GM18526 (cell line): ENCODE measurements around the gene CYP1A2.

Experiments used
- POLR2A ChIP-seq: IDR thresholded peaks from 3 replicates; pipeline ENCODE4 v1.6.1; 2011; ENCODE audit not compliant: insufficient read length; ENCODE audit errors: extremely low read depth

CYP1A2 gene

DNA sequence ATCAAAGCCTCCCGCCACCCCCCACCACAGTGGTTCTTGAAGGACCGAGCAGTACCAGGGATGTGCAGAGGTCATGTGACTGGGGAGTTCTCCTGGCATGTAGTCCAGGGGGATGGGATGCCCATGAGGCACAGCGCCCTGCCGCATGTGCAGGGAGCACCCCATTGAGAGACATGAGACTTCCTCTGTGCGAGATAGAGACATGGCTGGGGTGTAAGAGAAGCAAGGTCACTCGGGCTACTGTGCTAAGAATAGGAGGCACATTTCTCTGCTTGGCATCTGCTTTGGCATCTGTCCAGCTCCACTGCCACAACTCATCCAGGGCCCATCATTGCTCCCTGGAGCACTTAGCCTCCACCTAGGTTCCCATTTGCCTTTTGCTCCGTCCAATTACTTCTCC lies 20.9 kb upstream of the CYP1A2 start:
- TF ChIP-seq POLR2A, result no peak

DNA sequence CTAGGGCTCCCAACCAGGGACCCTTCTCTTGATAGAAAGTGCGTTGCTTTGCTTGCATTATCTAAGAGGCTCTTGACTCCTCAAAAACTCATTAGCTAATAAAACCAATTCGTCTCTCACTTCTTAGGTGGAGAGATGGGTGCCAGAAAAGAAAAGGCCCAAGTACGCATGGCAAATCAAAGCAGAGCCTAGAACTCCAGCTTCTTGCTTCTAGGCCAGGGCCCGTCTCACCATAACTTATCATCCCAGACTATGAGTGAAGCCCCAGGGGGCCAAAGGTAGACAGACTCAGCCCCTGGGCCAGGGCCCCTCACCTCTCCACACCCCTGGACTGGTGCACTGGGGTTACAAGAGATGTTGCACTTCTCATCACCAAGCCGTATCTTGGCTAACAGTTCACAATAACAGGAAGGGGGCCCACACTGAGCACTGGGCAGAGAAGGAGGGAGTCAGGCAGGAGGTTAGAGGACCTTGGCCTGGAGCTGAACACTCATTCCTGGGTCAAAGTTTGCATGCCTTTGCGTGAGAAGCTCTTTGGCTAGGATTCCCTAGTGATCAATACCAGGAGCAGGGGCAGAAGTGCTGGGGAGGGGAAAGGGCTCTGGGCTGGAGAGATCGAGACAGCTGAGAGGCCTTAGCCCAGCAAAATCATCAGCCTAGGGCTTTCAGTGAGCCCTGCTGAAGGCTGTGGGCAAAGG lies 17.9 kb upstream of the CYP1A2 start:
- no peak for TF ChIP-seq POLR2A

DNA sequence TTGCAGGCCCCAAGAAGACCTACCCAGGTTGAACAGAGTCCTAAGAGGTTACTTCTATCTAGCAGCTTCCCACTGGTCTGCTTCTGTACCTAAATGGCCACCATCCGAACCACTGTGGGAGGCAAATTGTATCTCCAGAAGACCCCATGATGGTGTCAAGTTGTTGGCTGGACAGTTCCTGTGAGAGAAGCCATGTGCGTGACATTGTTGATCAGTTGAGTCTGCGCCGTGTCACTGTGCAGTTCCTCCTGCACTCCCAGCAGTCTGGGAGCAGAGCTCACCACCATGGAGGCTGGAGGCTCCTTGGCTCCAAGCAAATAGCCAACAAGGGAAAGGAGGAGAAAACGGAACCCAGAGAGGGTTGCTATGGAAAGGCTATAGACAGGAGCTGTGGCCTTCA lies 15.8 kb upstream of the CYP1A2 start:
- TF ChIP-seq POLR2A, result no peak

DNA sequence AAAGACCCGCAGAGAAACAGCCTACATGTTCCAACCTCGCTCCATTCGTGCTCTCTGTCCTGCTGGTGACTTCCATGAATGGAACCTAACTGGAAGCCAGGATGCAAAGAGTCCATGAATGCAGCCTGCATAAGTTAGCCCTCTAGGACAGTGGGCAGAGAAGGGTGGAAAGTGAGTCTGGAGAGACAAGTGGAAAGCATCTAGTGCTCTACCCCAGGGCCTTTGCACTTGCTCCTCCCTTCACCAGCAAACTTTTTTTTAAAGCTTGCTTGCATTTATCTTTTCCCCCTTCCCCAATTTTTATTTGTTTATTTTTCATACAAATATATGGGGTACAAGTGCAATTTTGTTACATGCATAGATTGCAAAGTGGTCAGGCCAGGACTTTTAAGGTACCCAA lies 15.4 kb upstream of the CYP1A2 start:
- no peak for TF ChIP-seq POLR2A

DNA sequence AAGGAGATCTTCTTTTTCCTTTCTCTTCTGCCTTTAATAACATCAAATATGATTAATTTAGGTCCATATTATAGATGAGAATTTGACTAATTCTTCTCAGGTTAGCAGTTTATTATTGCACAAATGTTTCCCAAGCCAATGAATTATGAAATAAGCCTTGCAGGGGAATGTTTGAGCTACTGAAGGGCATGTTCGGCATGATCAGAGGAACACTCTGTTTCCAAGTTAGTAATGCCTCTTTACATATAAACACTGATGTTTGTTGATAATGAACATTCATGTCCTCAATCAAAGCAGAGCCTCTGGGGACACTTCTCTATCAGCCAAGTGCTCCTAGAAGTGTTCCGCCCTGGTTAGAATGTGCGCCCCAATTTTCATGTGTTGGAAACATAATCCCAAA lies 13.3 kb upstream of the CYP1A2 start:
- no peak for TF ChIP-seq POLR2A

DNA sequence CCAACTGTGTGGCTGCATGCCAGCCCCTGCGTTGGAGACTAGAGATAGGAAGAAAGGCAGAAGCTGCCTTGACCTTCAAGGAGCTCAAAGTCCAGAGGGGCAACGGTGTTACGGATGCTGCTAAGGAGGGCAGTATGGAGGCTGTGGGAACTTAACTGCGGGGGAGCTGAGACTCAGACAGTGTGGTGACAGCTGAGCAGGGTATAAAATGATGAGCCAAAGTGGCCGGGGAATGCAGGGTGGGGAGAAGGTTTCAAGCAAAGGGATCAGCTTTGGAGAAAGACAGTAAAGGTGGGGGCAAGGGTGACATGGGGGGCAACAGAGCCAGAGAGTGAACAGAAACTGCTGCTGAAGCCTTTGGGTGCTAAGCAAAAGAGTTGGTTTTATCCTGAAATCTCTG lies 6.2 kb upstream of the CYP1A2 start:
- TF ChIP-seq POLR2A, result no peak

DNA sequence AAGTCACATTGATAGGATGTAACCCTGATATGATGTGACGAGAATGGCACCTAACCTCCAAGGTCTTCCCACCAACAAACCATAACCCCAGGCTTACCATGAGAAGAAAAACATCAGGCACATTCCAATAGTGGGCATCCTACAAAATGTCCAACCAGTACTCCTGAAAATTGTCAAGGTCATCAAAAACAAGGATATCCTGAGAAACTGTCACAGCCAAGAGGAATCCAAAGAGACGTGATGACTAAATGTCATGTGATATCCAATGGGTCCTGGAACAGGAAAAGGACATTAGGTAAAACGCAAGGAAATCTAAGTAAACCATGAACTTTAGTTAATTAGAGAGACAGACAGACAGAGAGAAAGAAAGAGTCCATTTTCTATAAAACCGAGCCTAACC lies 2.3 kb upstream of the CYP1A2 start:
- TF ChIP-seq POLR2A, result no peak

DNA sequence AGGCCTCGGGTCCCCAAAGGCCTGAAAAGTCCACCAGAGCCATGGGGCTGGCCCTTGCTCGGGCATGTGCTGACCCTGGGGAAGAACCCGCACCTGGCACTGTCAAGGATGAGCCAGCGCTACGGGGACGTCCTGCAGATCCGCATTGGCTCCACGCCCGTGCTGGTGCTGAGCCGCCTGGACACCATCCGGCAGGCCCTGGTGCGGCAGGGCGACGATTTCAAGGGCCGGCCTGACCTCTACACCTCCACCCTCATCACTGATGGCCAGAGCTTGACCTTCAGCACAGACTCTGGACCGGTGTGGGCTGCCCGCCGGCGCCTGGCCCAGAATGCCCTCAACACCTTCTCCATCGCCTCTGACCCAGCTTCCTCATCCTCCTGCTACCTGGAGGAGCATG lies 1.2 kb downstream of the CYP1A2 start:
- no peak for TF ChIP-seq POLR2A

DNA sequence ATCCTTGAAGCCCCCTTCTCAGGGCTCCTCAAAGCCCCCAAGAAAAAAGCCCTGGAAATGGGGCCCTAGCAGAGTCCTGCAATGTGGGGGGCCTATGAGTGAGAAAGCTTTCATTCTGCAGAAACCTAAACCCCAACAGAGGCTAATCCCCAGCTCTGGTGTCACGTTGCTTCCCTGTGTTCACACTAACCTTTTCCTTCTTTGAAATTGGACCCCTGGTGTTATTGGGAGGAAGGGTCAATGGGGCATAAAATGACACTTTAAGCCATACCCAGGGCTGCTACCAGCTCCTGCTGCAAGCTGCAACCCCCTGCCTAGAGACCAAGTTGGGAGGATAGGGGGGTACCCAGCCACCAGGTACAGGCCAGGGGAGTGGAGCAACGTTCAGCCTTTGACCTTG lies 2.1 kb downstream of the CYP1A2 start:
- TF ChIP-seq POLR2A, result no peak

DNA sequence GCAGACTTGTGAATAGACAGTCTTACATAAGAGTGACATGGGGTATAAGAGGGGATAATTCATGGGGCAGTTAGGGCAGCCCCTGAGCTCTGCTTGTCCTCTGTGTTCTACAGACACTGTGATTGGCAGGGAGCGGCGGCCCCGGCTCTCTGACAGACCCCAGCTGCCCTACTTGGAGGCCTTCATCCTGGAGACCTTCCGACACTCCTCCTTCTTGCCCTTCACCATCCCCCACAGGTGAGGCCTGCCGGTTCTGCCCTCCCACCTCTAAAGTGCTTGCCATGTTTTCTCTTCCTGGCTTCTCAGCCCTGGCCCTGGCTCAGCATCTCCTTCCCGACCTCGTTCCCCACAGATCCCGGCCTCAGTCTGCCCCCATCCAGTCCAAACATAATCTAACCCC lies 3.4 kb downstream of the CYP1A2 start:
- no peak for TF ChIP-seq POLR2A

DNA sequence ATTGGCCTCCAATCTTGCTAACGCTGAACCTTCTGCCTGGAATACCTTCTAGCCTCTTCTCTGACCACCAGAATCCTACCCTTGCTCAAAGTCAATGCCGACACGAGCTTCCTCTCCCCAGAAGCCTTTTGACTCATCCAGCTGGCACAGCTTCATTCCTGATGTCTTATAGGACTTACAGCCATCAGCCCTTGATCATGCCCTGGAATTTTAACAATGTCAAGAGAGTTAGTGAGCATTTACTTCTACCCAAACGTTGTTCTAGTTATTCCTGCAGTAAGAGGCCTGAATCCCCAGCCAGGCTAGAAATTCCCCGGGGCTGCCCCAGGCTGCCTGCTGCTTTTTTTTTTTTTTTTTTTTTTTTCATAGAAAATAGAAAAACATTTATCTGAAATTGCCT lies 3.9 kb downstream of the CYP1A2 start:
- no peak for TF ChIP-seq POLR2A

DNA sequence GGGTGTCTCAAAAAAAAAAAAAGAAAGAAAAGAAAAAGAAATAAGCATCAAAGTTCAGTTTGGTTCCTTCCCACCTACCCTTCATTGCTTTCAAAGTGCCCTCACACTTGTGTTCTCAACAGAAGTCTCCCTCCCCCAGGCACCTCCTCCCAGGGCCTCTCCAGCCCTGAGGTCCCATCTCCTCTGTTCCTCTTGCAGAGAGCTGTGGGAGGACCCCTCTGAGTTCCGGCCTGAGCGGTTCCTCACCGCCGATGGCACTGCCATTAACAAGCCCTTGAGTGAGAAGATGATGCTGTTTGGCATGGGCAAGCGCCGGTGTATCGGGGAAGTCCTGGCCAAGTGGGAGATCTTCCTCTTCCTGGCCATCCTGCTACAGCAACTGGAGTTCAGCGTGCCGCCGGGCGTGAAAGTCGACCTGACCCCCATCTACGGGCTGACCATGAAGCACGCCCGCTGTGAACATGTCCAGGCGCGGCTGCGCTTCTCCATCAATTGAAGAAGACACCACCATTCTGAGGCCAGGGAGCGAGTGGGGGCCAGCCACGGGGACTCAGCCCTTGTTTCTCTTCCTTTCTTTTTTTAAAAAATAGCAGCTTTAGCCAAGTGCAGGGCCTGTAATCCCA lies 6.1 kb downstream of the CYP1A2 start:
- TF ChIP-seq POLR2A, result no peak

DNA sequence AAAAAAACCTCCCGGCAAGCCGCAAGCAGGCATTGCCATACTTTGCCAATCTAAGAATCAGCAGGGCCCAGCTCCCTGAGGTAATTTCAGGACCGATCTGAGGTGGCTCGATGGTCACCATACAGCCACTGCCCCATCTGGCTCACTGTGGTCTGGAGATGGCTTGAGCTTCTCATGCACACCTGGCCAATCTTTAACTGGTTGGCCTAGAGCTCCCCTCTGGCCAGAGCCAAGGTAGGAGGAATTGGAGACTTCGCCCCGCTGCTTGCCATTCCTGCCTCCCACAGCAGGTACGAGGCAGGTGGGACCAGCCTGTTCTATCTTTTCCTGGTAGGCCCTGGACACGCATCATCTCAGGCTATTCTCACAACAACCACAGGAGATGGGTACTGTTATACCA lies 10.1 kb downstream of the CYP1A2 start:
- no peak for TF ChIP-seq POLR2A

DNA sequence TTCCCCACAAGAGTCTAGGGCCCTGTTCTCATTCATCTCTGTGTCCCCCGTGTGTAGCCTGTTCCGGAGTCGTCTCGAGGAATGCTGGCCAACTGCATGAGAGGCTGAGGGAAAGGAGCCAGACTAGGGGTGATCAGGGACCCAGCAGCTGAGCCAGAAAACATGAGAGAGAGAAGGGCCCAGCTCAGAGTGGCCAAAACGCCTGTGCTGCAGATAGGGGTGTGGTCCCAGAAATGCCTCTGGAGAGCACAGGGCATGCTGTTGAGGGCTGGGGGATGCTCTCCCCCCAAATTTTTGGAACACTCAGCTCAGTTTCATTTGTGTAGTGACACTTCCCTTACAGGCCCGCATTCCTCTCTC lies 14.1 kb downstream of the CYP1A2 start:
- TF ChIP-seq POLR2A, result no peak

DNA sequence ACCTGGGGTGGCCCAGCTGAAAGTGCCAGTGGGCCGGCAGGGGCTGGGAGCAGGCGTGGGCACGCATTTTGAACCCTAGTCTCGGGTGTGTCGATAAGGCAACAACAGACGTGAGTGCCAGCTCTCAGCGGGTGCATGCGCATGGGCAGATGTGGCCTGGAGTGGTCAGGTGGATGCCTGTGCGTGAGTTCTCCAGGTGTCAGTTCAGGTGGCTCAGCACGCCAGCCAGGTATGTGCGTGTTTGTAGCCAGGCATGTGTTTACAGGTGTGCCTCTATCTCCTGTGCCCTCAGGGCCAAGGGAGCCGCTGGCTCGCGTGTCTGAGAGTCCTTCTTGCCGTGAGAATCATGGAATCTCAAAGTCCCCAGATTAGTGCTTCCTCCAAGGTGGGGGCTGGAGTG lies 14.8 kb downstream of the CYP1A2 start:
- TF ChIP-seq POLR2A, result no peak

DNA sequence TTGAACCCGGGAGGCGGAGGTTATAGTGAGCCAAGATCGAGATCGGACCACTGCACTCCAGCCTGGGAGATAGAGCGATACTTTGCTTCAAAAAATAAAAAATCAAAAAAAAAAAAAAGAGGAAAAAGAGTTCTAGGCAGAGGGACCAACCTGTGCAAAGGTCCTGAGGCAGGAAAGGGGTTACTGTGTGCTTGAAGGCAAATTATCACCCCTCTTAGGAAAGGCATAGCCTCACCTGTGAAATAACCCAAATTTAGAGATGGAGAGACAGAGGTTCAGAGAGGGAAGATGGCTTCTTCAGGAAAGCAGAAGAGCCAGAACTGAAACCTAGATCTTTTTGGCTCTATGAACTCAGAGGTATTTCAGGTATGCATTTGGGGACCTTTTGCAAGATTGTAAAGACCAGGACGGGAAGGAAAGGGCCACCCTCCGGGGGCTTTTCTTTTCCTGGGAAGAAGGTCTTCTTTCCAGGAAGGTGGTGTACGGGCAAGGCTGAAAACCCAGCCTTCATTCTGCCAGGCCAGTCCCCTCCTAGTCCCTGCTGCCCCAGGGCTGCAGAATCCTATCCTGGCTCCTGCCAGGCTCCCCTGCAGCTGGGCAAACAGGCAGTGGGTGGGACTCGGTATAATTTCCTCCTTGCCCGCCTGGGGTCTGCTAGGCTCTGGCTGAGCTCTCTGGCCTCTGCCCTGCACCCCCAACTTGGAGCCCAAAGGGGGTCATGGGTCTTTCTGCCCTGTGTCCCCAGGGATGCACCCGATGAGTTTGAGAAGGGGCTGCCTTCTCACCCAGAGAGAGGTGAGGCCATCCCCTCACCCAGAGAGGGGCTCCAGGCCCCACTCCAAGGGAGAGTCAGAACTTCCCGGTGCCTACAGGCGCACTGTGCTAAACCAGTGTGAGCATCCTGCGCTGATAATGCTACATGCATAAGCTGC lies 18.8 kb downstream of the CYP1A2 start:
- no peak for TF ChIP-seq POLR2A
